CD4-positive, CD25-positive, alpha-beta regulatory T cell (primary cell): ENCODE data around the gene ACY1. TPM values are rescaled to one million over a fixed set of nuclear protein-coding genes. Genes with fewer than 3 reads are reported as not detected.

Source experiments
- ATAC-seq, 2 donors: fragments of 150-1000 bp; cut with Tn5 transposase; one replicate each; pipeline ENCODE4 v1.10.0; 2021; ENCODE audit warnings: low read depth in 2 of 2, moderate number of reproducible peaks in 2 of 2, moderate library complexity in 1 of 2
- DNase-seq, 3 donors: peaks; one replicate each; pipeline versions ENCODE4 v3.0.0 to v3.0.0-alpha.2; 2012 to 2022; ENCODE audit warnings: mixed read lengths in 1 of 3
- H3K27ac ChIP-seq: one replicate; pipeline ENCODE4 v1.7.0; 2013; ENCODE audit warnings: mild to moderate bottlenecking, low read length; ENCODE audit not compliant: insufficient read depth, poor library complexity, severe bottlenecking
- H3K27me3 ChIP-seq: one replicate; pipeline ENCODE4 v1.7.0; 2013; ENCODE audit warnings: low read length; ENCODE audit not compliant: control insufficient read depth, insufficient read depth
- H3K36me3 ChIP-seq: one replicate; pipeline ENCODE4 v1.7.0; 2013; ENCODE audit warnings: mild to moderate bottlenecking, low read length, moderate library complexity; ENCODE audit not compliant: control insufficient read depth, insufficient read depth
- H3K4me1 ChIP-seq: 2 replicates; pipeline ENCODE4 v1.7.0; 2013; ENCODE audit warnings: mild to moderate bottlenecking, low read length; ENCODE audit not compliant: insufficient read depth, control insufficient read depth, poor library complexity, severe bottlenecking
- H3K4me3 ChIP-seq: one replicate; pipeline ENCODE4 v1.7.0; 2013; ENCODE audit warnings: low read depth, mild to moderate bottlenecking, low read length, moderate library complexity
- H3K9me3 ChIP-seq, 2 experiments: 1 replicate in 1 of 2; 2 replicates in 1 of 2; pipeline ENCODE4 v1.7.0; 2013; ENCODE audit warnings: low read length in 2 of 2, mild to moderate bottlenecking in 1 of 2, moderate library complexity in 1 of 2; ENCODE audit not compliant: control insufficient read depth in 2 of 2
- H3K27ac Mint-ChIP-seq, 3 donors: one replicate each; pipeline ENCODE4 v1.8.0; 2020 to 2022; ENCODE audit warnings: mild to moderate bottlenecking in 3 of 3, mixed read lengths in 3 of 3, moderate library complexity in 2 of 3
- H3K27me3 Mint-ChIP-seq: one replicate; pipeline ENCODE4 v1.8.0; 2022; ENCODE audit warnings: mild to moderate bottlenecking, mixed read lengths
- H3K36me3 Mint-ChIP-seq: one replicate; pipeline ENCODE4 v1.8.0; 2020; ENCODE audit warnings: mixed read lengths
- H3K4me1 Mint-ChIP-seq, 4 donors: one replicate each; pipeline ENCODE4 v1.8.0; 2020 to 2022; ENCODE audit warnings: mixed read lengths in 4 of 4, mild to moderate bottlenecking in 1 of 4
- H3K4me3 Mint-ChIP-seq, 4 donors: one replicate each; pipeline ENCODE4 v1.8.0; 2020 to 2022; ENCODE audit warnings: mild to moderate bottlenecking in 4 of 4, mixed read lengths in 4 of 4, moderate library complexity in 3 of 4
- H3K9me3 Mint-ChIP-seq, 7 donors: one replicate each; pipeline ENCODE4 v1.8.0; 2020 to 2022; ENCODE audit warnings: mixed read lengths in 7 of 7, mild to moderate bottlenecking in 3 of 7, moderate library complexity in 2 of 7
- polyA plus RNA-seq, 4 donors: library from polyadenylated mRNA; unstranded; fragments of 300-500 nt; fragmentation: Illumina TruSeq; gene quantifications; one replicate each; pipeline ENCODE4 v1.2.3, GENCODE V29; 2021
- total RNA-seq: library from RNA; stranded (reverse); gene quantifications from one replicate; pipeline ENCODE4 v1.2.3, GENCODE V29; 2022

Gene ACY1
- total and polyA plus RNA-seq, 5 donors from 2014 or later, result 6.4 to 14.7 (median 10.9) TPM

- Mint-ChIP-seq H3K27ac (peak overlapping the region; percentile 60 to 85 (median 83)), H3K9me3 (no peaks in the 10 kb centered on the region), H3K4me1 (peaks cover 22 to 55% (median 31%) of the 10 kb centered on the region in 4 donors), H3K27me3 (peaks cover 6% of the 10 kb centered on the region), H3K4me3 (peak overlapping the region; percentile 61 to 92 (median 78)), H3K36me3 (no peaks in the 10 kb centered on the region)
- DNase-seq (peak; percentile 32 to 68 (median 53)), ATAC-seq (peak; percentile 35 to 48)
- no peak overlapping the region for H3K27ac ChIP-seq
- peaks cover 56% of the 10 kb centered on the region for H3K4me1 ChIP-seq
- H3K9me3 ChIP-seq, result no peaks in the 10 kb centered on the region
- H3K36me3 ChIP-seq, result no peaks in the 10 kb centered on the region
- no peak overlapping the region for H3K4me3 ChIP-seq
- no peaks in the 10 kb centered on the region for H3K27me3 ChIP-seq
Observed at GRCh38 chr3:51977446-51978142, 5.7 kb upstream of the ACY1 start.

- Histone ChIP-seq H3K4me3 (no peak overlapping the region), H3K4me1 (peaks cover 59% of the 10 kb centered on the region), H3K36me3 (no peaks in the 10 kb centered on the region), H3K27me3 (no peaks in the 10 kb centered on the region), H3K27ac (no peak overlapping the region), H3K9me3 (no peaks in the 10 kb centered on the region)
- DNase-seq, result no peak
- Mint-ChIP-seq H3K27ac (no peak overlapping the region), H3K36me3 (no peaks in the 10 kb centered on the region), H3K9me3 (no peaks in the 10 kb centered on the region), H3K4me1 (peaks cover 24 to 58% (median 34%) of the 10 kb centered on the region in 4 donors), H3K27me3 (peaks cover 6% of the 10 kb centered on the region), H3K4me3 (peak overlapping the region in 1 of 4 donors; percentile 28)
- ATAC-seq, result no peak
Observed at GRCh38 chr3:51978143-51978502, 5.2 kb upstream of the ACY1 start.

- no peaks in the 10 kb centered on the region for H3K36me3 Mint-ChIP-seq
- Histone ChIP-seq H3K4me3 (no peak overlapping the region), H3K4me1 (peaks cover 53% of the 10 kb centered on the region), H3K36me3 (no peaks in the 10 kb centered on the region), H3K9me3 (no peaks in the 10 kb centered on the region), H3K27me3 (no peaks in the 10 kb centered on the region), H3K27ac (no peak overlapping the region)
- no peak overlapping the region for H3K4me3 Mint-ChIP-seq
- peaks cover 19 to 60% (median 28%) of the 10 kb centered on the region in 4 donors for H3K4me1 Mint-ChIP-seq
- no peaks in the 10 kb centered on the region for H3K27me3 Mint-ChIP-seq
- no peaks in the 10 kb centered on the region for H3K9me3 Mint-ChIP-seq
- DNase-seq, result no peak
- ATAC-seq, result no peak
- H3K27ac Mint-ChIP-seq, result no peak overlapping the region
Observed at GRCh38 chr3:51980253-51980652, 3.1 kb upstream of the ACY1 start.

- H3K9me3 Mint-ChIP-seq, result no peaks in the 10 kb centered on the region
- Histone ChIP-seq H3K27me3 (no peaks in the 10 kb centered on the region), H3K9me3 (no peaks in the 10 kb centered on the region), H3K27ac (peak overlapping the region; percentile 85), H3K4me1 (peaks cover 37% of the 10 kb centered on the region), H3K36me3 (no peaks in the 10 kb centered on the region), H3K4me3 (peak overlapping the region; percentile 86)
- peak in 2 of 3 donors; percentile 14 to 54 for DNase-seq
- H3K36me3 Mint-ChIP-seq, result no peaks in the 10 kb centered on the region
- H3K27me3 Mint-ChIP-seq, result no peaks in the 10 kb centered on the region
- peak overlapping the region; percentile 93 to 97 (median 94) for H3K4me3 Mint-ChIP-seq
- H3K4me1 Mint-ChIP-seq, result peaks cover 9 to 42% (median 20%) of the 10 kb centered on the region in 4 donors
- peak; percentile 16 to 22 for ATAC-seq
- peak overlapping the region; percentile 96 to 98 (median 98) for H3K27ac Mint-ChIP-seq
Observed at GRCh38 chr3:51982352-51982837, 940 bp upstream of the ACY1 start.

- H3K36me3 Mint-ChIP-seq, result no peaks in the 10 kb centered on the region
- H3K27me3 Mint-ChIP-seq, result no peaks in the 10 kb centered on the region
- no peaks in the 10 kb centered on the region for H3K36me3 ChIP-seq
- peaks cover 8 to 37% (median 21%) of the 10 kb centered on the region in 4 donors for H3K4me1 Mint-ChIP-seq
- peak overlapping the region; percentile 93 to 95 (median 94) for H3K4me3 Mint-ChIP-seq
- ATAC-seq (peak; percentile 4 to 8), DNase-seq (no peak)
- H3K27ac Mint-ChIP-seq, result peak overlapping the region; percentile 89 to 98 (median 96)
- peaks cover 0 to 1% (median 0%) of the 10 kb centered on the region in 7 donors for H3K9me3 Mint-ChIP-seq
- H3K4me1 ChIP-seq, result peaks cover 30% of the 10 kb centered on the region
- no peak overlapping the region for H3K4me3 ChIP-seq
- H3K27me3 ChIP-seq, result no peaks in the 10 kb centered on the region
- H3K27ac ChIP-seq, result peak overlapping the region; percentile 85
- no peaks in the 10 kb centered on the region for H3K9me3 ChIP-seq
Observed at GRCh38 chr3:51983578-51984268, 388 bp downstream of the ACY1 start.

GRCh38 chr3:51984269-51984647 lies 923 bp downstream of the ACY1 start:
- H3K9me3 Mint-ChIP-seq, result peaks cover 0 to 1% (median 0%) of the 10 kb centered on the region in 7 donors
- peak overlapping the region; percentile 36 to 98 (median 89) for H3K27ac Mint-ChIP-seq
- Histone ChIP-seq H3K9me3 (no peaks in the 10 kb centered on the region), H3K4me3 (no peak overlapping the region), H3K27ac (no peak overlapping the region), H3K36me3 (no peaks in the 10 kb centered on the region), H3K4me1 (peaks cover 30% of the 10 kb centered on the region), H3K27me3 (no peaks in the 10 kb centered on the region)
- no peak for DNase-seq
- no peaks in the 10 kb centered on the region for H3K27me3 Mint-ChIP-seq
- H3K4me3 Mint-ChIP-seq, result peak overlapping the region; percentile 48 to 95 (median 94)
- no peak for ATAC-seq
- peaks cover 8 to 33% (median 19%) of the 10 kb centered on the region in 4 donors for H3K4me1 Mint-ChIP-seq
- no peaks in the 10 kb centered on the region for H3K36me3 Mint-ChIP-seq

GRCh38 chr3:51985063-51985462 lies 1.7 kb downstream of the ACY1 start:
- no peak overlapping the region for H3K27ac ChIP-seq
- ATAC-seq (no peak), DNase-seq (no peak)
- H3K4me1 Mint-ChIP-seq, result peaks cover 8 to 33% (median 19%) of the 10 kb centered on the region in 4 donors
- H3K4me1 ChIP-seq, result peaks cover 30% of the 10 kb centered on the region
- no peaks in the 10 kb centered on the region for H3K36me3 ChIP-seq
- no peaks in the 10 kb centered on the region for H3K27me3 Mint-ChIP-seq
- no peak overlapping the region for H3K4me3 ChIP-seq
- H3K4me3 Mint-ChIP-seq, result peak overlapping the region; percentile 52 to 94 (median 82)
- peak overlapping the region in 2 of 3 donors; percentile 47 to 98 for H3K27ac Mint-ChIP-seq
- H3K9me3 Mint-ChIP-seq, result peaks cover 0 to 1% (median 0%) of the 10 kb centered on the region in 7 donors
- no peaks in the 10 kb centered on the region for H3K36me3 Mint-ChIP-seq
- H3K9me3 ChIP-seq, result no peaks in the 10 kb centered on the region
- H3K27me3 ChIP-seq, result no peaks in the 10 kb centered on the region
